Stimulated activated CD4-positive, alpha-beta T cell treated with anti-CD3 and anti-CD28 coated beads, Interleukin-2, amount 100 ng/mL, for 4 hours (primary cell): ENCODE data around the gene IKZF3.
"Not testable (repeated sequence)": the region's sequence is repeated elsewhere in the genome, so short reads cannot be mapped to it uniquely, and the experiment has no call there.

Experiments used
- DNase-seq: peaks from one replicate; pipeline ENCODE4 v3.0.0-alpha.2; 2020; ENCODE audit warnings: low read depth

The IKZF3 gene

GRCh38 chr17:39716879-39717536 is 147.1 kb downstream of the IKZF3 start:
- no peak for DNase-seq

GRCh38 chr17:39716073-39716818 is 147.9 kb downstream of the IKZF3 start:
- no peak for DNase-seq

- no peak for DNase-seq
These were observed 148.6 kb downstream of the IKZF3 start for GRCh38 chr17:39715375-39716072.

GRCh38 chr17:39714234-39714633 is 149.9 kb downstream of the IKZF3 start:
- no peak for DNase-seq

GRCh38 chr17:39711851-39712250 is 152.3 kb downstream of the IKZF3 start:
- no peak for DNase-seq

GRCh38 chr17:39711071-39711470 is 153.0 kb downstream of the IKZF3 start:
- DNase-seq = not testable (repeated sequence)

- no peak for DNase-seq
These were observed 153.8 kb downstream of the IKZF3 start for GRCh38 chr17:39709998-39710964.

GRCh38 chr17:39709319-39709997 is 154.7 kb downstream of the IKZF3 start:
- no peak for DNase-seq
